Thyroid gland (tissue), 4 donors: Measurements from ENCODE around the gene TGM4.

Experiments used
- CTCF ChIP-seq, 6 experiments: fragments of 200-600 bp in 3 of 6; fragments of 450-650 bp in 3 of 6; sonication (generic) in 3 of 6; IDR thresholded peaks; one replicate each; pipeline ENCODE4 v1.5.1; 2016 to 2019; ENCODE audit warnings: antibody characterized with exemption in 6 of 6, mild to moderate bottlenecking in 2 of 6, inconsistent platforms in 1 of 6, moderate library complexity in 1 of 6
- POLR2A ChIP-seq, 2 donors: fragments of 450-650 bp; IDR thresholded peaks; one replicate each; pipeline ENCODE4 v1.6.1; 2017; ENCODE audit warnings: antibody characterized with exemption in 2 of 2, mild to moderate bottlenecking in 2 of 2, moderate library complexity in 1 of 2

GRCh38 chr3:44883999-44884431 lies 9.6 kb downstream of the TGM4 start:
- TF ChIP-seq CTCF (IDR thresholded peaks at IDR 0.05) (no peak), POLR2A (IDR thresholded peaks at IDR 0.05) (no peak)
